Neural cell (in vitro differentiated cells): Measurements from ENCODE around the gene C22orf31. TPM values are rescaled to one million over a fixed set of nuclear protein-coding genes. Genes with fewer than 3 reads are reported as not detected.

ENCODE experiments used
- H2AFZ ChIP-seq: fragments of 200-600, 300-800 bp; sonication (generic), shearing (Covaris generic); 2 replicates; pipeline ENCODE4 v1.6.0; 2014; ENCODE audit warnings: low read depth, mild to moderate bottlenecking, antibody characterized with exemption, low read length, moderate library complexity
- H3F3A ChIP-seq: fragments of 200-600 bp; shearing (Covaris generic); 2 replicates; pipeline ENCODE4 v1.6.1; 2016; ENCODE audit warnings: mild to moderate bottlenecking, moderate library complexity, mixed read lengths, antibody characterized with exemption, low read length; ENCODE audit not compliant: insufficient read depth, poor library complexity, severe bottlenecking
- H3K27ac ChIP-seq: fragments of 200-600, 300-800 bp; sonication (generic), shearing (Covaris generic); 2 replicates; pipeline ENCODE4 v1.5.1; 2014; ENCODE audit warnings: mild to moderate bottlenecking, low read length, moderate library complexity
- H3K27me3 ChIP-seq: fragments of 300-800, 200-600 bp; sonication (generic), shearing (Covaris generic); 2 replicates; pipeline ENCODE4 v1.6.0; 2014; ENCODE audit warnings: mild to moderate bottlenecking, low read depth, low read length, moderate library complexity; ENCODE audit not compliant: insufficient read depth
- H3K36me3 ChIP-seq: fragments of 300-800, 200-600 bp; sonication (generic), shearing (Covaris generic); 2 replicates; pipeline ENCODE4 v1.5.1; 2014; ENCODE audit warnings: mild to moderate bottlenecking, antibody characterized with exemption, low read length, moderate library complexity; ENCODE audit not compliant: insufficient read depth
- H3K4me2 ChIP-seq: fragments of 300-800, 200-600 bp; sonication (generic), shearing (Covaris generic); 2 replicates; pipeline ENCODE4 v1.6.0; 2014; ENCODE audit warnings: mild to moderate bottlenecking, low read length
- H3K4me3 ChIP-seq: fragments of 300-800, 200-600 bp; sonication (generic), shearing (Covaris generic); 2 replicates; pipeline ENCODE4 v1.5.1; 2014; ENCODE audit warnings: mild to moderate bottlenecking, low read length, moderate library complexity
- H3K79me2 ChIP-seq: fragments of 200-600 bp; shearing (Covaris generic); replicated peaks from 2 replicates; pipeline ENCODE4 v1.6.0; 2014; ENCODE audit warnings: mild to moderate bottlenecking, low read length, moderate library complexity; ENCODE audit not compliant: insufficient read depth
- H3K9ac ChIP-seq: fragments of 300-800, 200-600 bp; sonication (generic), shearing (Covaris generic); 2 replicates; pipeline ENCODE4 v1.6.1; 2016; ENCODE audit warnings: mild to moderate bottlenecking, low read length, mixed read lengths
- H3K9me2 ChIP-seq: fragments of 200-600 bp; shearing (Covaris generic); 2 replicates; pipeline ENCODE4 v1.6.1; 2016; ENCODE audit warnings: mild to moderate bottlenecking, low read length, mixed read lengths; ENCODE audit not compliant: insufficient read depth
- H3K9me3 ChIP-seq: fragments of 200-600, 300-800 bp; sonication (generic), shearing (Covaris generic); 2 replicates; pipeline ENCODE4 v1.6.1; 2016; ENCODE audit warnings: mild to moderate bottlenecking, mixed run types, low read length, moderate library complexity, mixed read lengths
- H4K20me1 ChIP-seq: fragments of 200-600 bp; shearing (Covaris generic); 2 replicates; pipeline ENCODE4 v1.6.1; 2016; ENCODE audit warnings: mild to moderate bottlenecking, mixed run types; ENCODE audit not compliant: insufficient read depth
- CTCF ChIP-seq: fragments of 450-650 bp; IDR thresholded peaks from 2 replicates; pipeline ENCODE4 v1.5.1; 2014; ENCODE audit warnings: antibody characterized with exemption, mild to moderate bottlenecking, moderate library complexity; ENCODE audit not compliant: poor library complexity, severe bottlenecking
- EP300 ChIP-seq: fragments of 450-650 bp; conservative IDR thresholded peaks from 2 replicates; pipeline ENCODE4 v1.6.1; 2014; ENCODE audit warnings: antibody characterized with exemption, mild to moderate bottlenecking, moderate library complexity; ENCODE audit not compliant: poor library complexity, severe bottlenecking
- EZH2 ChIP-seq: fragments of 200-600, 300-800 bp; shearing (Covaris generic), sonication (generic); IDR thresholded peaks from 2 replicates; pipeline ENCODE4 v1.6.1; 2014; ENCODE audit warnings: antibody characterized with exemption, low read length, borderline replicate concordance, mild to moderate bottlenecking; ENCODE audit not compliant: insufficient read depth, poor library complexity, severe bottlenecking
- MXI1 ChIP-seq: fragments of 450-650 bp; conservative IDR thresholded peaks from 2 replicates; pipeline ENCODE4 v1.6.1; 2014; ENCODE audit warnings: antibody characterized with exemption, mild to moderate bottlenecking; ENCODE audit not compliant: poor library complexity, severe bottlenecking
- POLR2AphosphoS5 ChIP-seq: IDR thresholded peaks from 2 replicates; pipeline ENCODE4 v1.6.1; 2012
- RAD21 ChIP-seq: fragments of 450-650 bp; conservative IDR thresholded peaks from 2 replicates; pipeline ENCODE4 v1.6.1; 2014; ENCODE audit warnings: antibody characterized with exemption, mild to moderate bottlenecking, moderate library complexity
- REST ChIP-seq: IDR thresholded peaks from 2 replicates; pipeline ENCODE4 v1.6.1; 2012; ENCODE audit warnings: borderline replicate concordance
- SMC3 ChIP-seq: fragments of 450-650 bp; conservative IDR thresholded peaks from 2 replicates; pipeline ENCODE4 v1.6.1; 2014; ENCODE audit warnings: antibody characterized with exemption, mild to moderate bottlenecking, moderate library complexity; ENCODE audit not compliant: poor library complexity
- TAF1 ChIP-seq: IDR thresholded peaks from 2 replicates; pipeline ENCODE4 v1.6.1; 2012; ENCODE audit warnings: low read depth
- polyA plus RNA-seq: library from polyadenylated mRNA; depleted of rRNA; stranded (reverse); fragments of >200 nt; gene quantifications from 2 replicates; pipeline ENCODE4 v1.2.3, GENCODE V29; 2014

Gene C22orf31
- polyA plus RNA-seq, 1 donor from 2014 or later: not detected

GRCh38 chr22:29082826-29083545, 21.4 kb upstream of the C22orf31 start:
- Histone ChIP-seq H3K79me2 (no peaks in the 10 kb centered on the region), H3K9me2 (no peaks in the 10 kb centered on the region), H3K27me3 (no peaks in the 10 kb centered on the region), H3K9ac (no peak overlapping the region), H3K4me2 (no peak overlapping the region), H3K9me3 (no peaks in the 10 kb centered on the region), H3K27ac (no peak overlapping the region), H3F3A (no peaks in the 10 kb centered on the region), H4K20me1 (no peaks in the 10 kb centered on the region), H3K36me3 (no peaks in the 10 kb centered on the region), H3K4me3 (no peak overlapping the region), H2AFZ (no peak overlapping the region)
- no peak for TF ChIP-seq MXI1
- TF ChIP-seq RAD21: no peak
- TF ChIP-seq POLR2AphosphoS5: no peak
- no peak for TF ChIP-seq CTCF
- TF ChIP-seq EP300: no peak
- no peak for TF ChIP-seq REST
- no peak for TF ChIP-seq SMC3
- TF ChIP-seq TAF1: no peak
- no peak for TF ChIP-seq EZH2

- H3K36me3 ChIP-seq: no peaks in the 10 kb centered on the region
- H3K79me2 ChIP-seq: no peaks in the 10 kb centered on the region
- no peak overlapping the region for H3K4me2 ChIP-seq
- no peak overlapping the region for H3K9ac ChIP-seq
- H3K9me2 ChIP-seq: no peaks in the 10 kb centered on the region
- H3K27me3 ChIP-seq: no peaks in the 10 kb centered on the region
- no peaks in the 10 kb centered on the region for H3F3A ChIP-seq
- H3K9me3 ChIP-seq: no peaks in the 10 kb centered on the region
- H4K20me1 ChIP-seq: no peaks in the 10 kb centered on the region
- H2AFZ ChIP-seq: no peak overlapping the region
- H3K27ac ChIP-seq: no peak overlapping the region
- TF ChIP-seq EP300 (no peak), EZH2 (no peak), TAF1 (no peak), SMC3 (no peak), CTCF (no peak), POLR2AphosphoS5 (no peak), RAD21 (no peak), MXI1 (no peak), REST (no peak)
- no peak overlapping the region for H3K4me3 ChIP-seq
Observed at GRCh38 chr22:29081517-29082236, 20.0 kb upstream of the C22orf31 start.
